ENCODE results near the gene TRAPPC14.
"Not testable (repeated sequence)": the region's sequence is repeated elsewhere in the genome, so short reads cannot be mapped to it uniquely, and the experiment has no call there.

The TRAPPC14 gene

GRCh38 chr7:100152937-100153666 is 5.4 kb downstream of the TRAPPC14 start:
- no peak for DNase-seq

DNA sequence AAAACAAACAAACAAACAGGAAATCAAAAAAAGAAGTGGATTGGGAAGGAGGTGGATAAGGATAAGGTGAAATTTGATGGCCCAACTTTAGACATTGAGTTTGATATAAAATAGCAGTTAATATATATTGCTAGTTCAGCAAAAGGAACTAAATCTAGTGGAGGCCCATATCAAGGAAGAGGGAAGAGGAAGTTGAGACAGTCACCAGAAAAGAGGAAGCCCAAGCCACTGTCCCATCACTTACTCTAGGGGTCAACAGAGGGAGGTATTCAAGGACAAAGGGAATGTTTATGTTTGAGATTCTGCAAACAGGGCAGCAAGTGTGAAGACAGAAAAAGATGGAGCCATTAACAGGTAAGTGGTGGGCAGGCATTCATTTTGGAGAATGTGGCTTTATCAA is 6.1 kb downstream of the TRAPPC14 start:
- DNase-seq, result no peak

- DNase-seq, result peak; percentile 99
Measured at GRCh38 chr7:100148559-100149328, 9.8 kb downstream of the TRAPPC14 start, which contains the start of gene LAMTOR4. TSS of gene LAMTOR4 (plus strand) at chr7:100148918. CDS start at chr7:100148973, 55 bp downstream.

DNA sequence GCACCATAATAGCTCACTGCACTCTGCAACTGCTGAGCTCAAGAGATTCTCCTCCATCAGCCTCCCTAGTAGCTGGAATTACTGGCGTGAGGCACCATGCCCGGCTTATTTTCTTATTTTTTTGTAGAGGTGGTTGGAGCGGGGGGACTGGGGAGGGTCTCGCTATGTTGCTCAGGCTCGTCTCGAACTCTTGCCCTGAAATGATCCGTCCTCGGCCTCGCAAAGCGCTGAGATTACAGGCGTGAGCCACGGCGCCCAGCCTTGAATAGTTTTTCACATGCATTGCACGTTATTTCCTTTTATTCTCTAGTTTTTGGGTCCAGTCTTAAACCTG is 10.3 kb downstream of the TRAPPC14 start:
- no peak for DNase-seq

DNA sequence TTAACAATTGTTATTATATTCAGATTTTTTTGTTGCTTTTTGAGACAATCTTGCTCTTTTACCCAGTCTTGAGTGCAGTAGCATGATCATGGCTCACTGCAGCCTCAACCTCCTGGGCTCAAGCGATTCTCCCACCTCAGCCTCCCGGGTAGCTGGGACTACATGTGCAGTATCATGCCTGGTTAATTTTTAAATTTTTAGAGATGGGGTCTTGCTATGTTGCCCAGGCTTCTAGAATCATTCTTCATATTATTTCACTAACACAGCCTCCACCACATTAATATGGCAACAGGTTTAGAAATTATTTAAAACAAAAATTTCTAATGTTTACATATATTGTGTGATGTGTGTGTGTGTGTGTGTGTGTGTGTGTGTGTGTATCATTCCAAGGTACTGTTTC is 11.2 kb downstream of the TRAPPC14 start:
- DNase-seq, result no peak

DNA sequence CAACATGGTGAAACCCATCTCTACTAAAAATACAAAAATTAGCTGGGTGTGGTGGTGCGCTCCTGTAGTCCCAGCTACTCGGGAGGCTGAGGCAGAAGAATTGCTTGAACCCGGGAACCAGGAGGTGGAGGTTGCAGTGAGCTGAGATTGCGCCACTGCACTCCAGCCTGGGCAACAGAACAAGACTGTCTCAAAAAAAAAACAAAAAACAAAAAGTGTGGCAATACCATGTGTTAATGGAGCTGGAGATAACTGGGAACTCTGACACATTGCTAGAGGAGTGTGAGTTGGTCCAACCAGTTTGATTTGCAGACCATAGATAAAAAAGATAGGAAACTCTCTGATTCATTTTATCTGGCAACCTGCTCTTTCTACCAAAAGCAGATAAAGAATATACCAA is 12.2 kb downstream of the TRAPPC14 start:
- DNase-seq, result not testable (repeated sequence)

DNA sequence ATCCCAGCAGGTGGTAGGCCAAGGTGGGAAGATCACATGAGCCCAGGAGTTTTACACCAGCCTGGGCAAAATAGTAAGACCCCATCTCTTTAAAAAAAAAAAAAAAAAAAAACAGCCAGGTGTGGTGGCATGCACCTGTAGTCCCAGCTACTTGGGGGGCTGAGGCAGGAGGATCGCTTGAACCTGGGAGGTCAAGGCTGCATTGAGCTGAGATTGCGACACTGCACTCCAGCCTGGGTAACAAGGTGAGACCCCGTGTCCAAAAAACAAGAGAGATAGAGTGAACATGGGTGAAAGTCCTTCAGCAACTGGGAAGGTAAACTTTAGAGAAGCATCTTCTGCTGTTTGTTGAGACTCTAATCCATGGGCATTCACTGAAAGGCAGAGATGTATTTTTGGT is 16.1 kb downstream of the TRAPPC14 start:
- no peak for DNase-seq

- DNase-seq, result no peak
Measured at GRCh38 chr7:100141555-100141949, 17.0 kb downstream of the TRAPPC14 start.

GRCh38 chr7:100137851-100138760 is 20.4 kb downstream of the TRAPPC14 start:
- DNase-seq, result no peak

DNA sequence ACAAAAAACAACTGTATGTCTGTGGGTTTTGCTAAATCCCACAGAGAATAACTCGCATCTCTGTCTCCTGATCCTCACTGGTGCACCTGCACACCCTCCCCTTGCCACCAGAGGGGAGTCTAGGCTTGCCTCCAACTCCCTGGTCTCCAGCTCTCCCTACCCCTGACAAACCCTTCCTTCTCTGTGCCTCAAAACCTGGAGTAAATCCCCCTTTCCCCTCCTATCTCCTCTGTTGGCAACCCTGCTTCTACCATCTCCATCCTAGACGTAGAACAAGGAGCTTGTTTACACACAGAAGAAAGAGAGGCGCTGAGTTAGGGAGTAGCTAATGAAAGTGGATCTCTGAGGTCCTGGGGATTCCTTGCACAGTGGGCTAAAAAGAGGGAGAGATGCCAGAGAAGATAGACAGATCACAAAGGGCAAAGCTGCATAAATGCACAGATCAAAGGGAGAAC is 25.8 kb downstream of the TRAPPC14 start:
- peak; percentile 44 for DNase-seq

- no peak for DNase-seq
Measured at GRCh38 chr7:100132126-100132525, 26.4 kb downstream of the TRAPPC14 start.

GRCh38 chr7:100130608-100131453 is 27.7 kb downstream of the TRAPPC14 start:
- DNase-seq, result peak; percentile 55

DNA sequence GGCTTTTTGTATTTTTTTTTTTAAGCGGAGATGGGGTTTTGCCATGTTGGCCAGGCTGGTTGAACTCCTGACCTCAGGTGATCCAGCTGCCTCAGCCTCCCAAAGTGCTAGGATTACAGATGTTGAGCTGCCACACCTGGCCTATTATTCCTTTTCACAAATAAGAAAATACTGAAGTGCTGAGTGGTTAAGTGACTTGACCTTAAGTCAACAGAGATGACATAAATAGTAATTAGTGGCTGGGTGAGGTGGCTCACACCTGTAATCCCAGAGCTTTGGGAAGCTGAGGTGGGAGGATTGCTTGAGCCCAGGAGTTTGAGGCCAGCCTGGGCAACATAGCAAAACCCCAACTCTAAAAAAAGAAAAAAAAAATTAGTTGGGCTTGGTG is 28.3 kb downstream of the TRAPPC14 start:
- not testable (repeated sequence) for DNase-seq

GRCh38 chr7:100128637-100128963 is 29.9 kb downstream of the TRAPPC14 start:
- no peak for DNase-seq

DNA sequence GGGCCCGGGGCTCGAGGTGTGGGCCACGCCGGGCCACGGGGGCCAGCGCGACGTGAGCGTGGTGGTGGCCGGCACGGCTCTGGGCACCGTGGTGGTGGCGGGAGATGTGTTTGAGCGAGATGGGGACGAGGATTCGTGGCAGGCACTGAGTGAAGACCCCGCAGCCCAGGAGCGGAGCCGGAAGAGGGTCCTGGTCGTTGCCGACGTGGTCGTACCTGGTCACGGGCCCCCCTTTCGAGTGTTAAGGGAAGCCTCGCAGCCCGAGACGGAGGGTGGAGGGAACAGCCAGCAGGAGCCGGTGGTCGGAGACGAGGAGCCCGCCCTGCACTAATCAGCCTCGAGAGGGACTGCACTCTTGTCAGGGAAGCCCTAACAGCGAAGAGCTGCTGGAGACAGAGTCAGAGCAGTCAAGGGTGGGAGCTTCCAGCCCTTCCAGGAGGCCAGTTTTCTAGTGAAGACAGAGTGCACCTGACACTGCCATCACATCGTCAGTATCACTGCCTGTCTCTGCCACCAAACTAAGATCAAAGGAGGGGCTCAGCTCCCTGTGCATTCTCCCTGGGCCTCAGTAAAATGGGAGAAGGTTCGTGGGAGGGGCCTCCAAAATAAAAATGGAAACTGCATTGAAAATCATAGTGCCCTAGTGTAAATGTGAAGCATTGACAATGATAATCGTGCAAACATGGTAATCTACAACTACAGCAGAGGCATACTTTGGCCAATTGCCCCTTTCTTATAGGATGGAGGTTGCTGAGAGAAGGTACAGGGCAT is 30.5 kb downstream of the TRAPPC14 start:
- no peak for DNase-seq

GRCh38 chr7:100126931-100127865 is 31.3 kb downstream of the TRAPPC14 start, which contains the start of gene MBLAC1:
TSS of gene MBLAC1 (plus strand) at chr7:100126967. CDS start at chr7:100127396, 429 bp downstream.
- DNase-seq, result peak; percentile 68

DNA sequence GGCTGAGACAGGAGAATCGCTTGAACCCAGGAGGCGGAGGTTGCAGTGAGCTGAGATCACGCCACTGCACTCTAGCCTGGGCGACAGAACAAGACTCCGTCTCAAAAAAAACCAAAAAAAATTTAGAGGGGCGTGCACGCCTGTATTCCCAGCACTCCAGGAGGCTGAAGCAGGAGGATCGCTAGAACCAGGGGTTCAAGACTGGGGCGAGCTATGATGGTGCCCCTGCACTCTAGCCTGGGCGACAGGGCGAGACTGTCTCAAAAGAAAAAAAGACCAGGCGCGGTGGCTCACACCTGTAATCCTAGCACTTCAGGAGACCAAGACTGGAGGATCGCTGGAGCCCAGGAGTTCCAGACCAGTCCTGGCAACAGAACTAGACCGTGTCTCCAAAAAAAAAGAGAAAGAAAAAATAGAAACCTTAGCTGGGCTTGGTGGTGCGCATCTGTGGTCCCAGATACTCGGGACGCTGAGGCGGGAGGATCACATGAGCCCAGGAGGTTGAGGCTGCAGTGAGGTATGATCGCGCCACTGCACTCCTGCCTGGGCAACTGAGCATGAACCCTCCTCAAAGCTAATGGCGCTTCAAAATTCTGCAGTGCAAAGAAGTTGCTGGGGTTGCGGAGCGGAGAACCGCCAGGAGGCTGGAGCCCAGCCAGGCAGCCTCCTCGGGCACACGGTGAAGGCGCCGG is 32.1 kb downstream of the TRAPPC14 start:
- no peak for DNase-seq

DNA sequence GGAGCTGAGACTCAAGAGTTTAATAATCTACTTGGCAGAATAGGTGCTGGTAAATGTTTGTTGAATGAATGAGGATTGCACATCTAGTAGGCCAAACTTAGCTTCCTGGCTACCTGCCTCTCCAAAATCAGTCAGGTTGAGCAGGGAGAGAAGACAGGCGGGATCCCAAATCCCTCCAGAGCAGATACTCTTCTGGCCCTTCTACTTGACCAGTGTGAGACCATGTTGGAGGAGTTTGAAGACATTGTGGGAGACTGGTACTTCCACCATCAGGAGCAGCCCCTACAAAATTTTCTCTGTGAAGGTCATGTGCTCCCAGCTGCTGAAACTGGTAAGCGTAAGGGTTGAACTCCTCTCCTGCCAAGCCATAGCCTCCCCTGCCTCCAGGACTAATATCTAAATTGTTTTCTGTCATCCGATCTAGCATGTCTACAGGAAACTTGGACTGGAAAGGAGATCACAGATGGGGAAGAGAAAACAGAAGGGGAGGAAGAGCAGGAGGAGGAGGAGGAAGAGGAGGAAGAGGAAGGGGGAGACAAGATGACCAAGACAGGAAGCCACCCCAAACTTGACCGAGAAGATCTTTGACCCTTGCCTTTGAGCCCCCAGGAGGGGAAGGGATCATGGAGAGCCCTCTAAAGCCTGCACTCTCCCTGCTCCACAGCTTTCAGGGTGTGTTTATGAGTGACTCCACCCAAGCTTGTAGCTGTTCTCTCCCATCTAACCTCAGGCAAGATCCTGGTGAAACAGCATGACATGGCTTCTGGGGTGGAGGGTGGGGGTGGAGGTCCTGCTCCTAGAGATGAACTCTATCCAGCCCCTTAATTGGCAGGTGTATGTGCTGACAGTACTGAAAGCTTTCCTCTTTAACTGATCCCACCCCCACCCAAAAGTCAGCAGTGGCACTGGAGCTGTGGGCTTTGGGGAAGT is 34.0 kb downstream of the TRAPPC14 start:
- DNase-seq, result no peak

DNA sequence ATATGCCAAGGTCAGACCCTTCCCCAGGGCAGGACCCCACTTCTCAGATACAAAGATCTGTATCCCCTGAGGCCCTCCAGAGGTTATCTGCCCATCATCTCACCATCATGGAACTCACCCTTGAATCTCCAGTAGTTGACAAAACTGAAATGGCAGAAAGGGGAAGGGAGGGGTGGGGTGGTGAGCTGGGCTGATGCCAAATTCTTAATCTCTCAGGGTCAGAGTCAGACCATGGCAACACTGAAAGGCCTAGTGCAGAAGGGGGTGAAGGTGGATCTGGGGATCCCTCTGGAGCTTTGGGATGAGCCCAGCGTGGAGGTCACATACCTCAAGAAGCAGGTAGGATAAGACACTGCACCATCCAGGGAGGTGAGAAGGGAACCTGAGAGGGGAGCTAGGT is 36.0 kb downstream of the TRAPPC14 start:
- DNase-seq, result no peak

All from NCI-H2081 treated with DMSO at 0.1 percent for 48 hours (cell line).